Caco-2 (cell line): ENCODE results near the gene STRA8. TPM values are rescaled to one million over a fixed set of nuclear protein-coding genes. Genes with fewer than 3 reads are reported as not detected.

Source experiments
- BruUV-seq: library from RNA; stranded (reverse); fragments of 400-500 nt; replicated peaks from 2 replicates; lab custom pipeline; 2021; lab: Mats Ljungman, UMichigan
- CTCF ChIA-PET: fragments of 300-600 bp; sonication (Branson Sonifier 250); formaldehyde crosslinking; loops from one replicate; lab custom pipeline; 2022; ENCODE audit warnings: antibody characterized with exemption; lab: Charles Lee
- POLR2A ChIA-PET: fragments of 300-600 bp; sonication (Branson Sonifier 250); formaldehyde crosslinking; loops from one replicate; lab custom pipeline; 2022; ENCODE audit warnings: antibody characterized with exemption; lab: Charles Lee
- DNase-seq, 2 experiments: peaks; one replicate each; pipeline versions ENCODE4 v3.0.0 to v3.0.0-alpha.2; 2020 to 2022
- H3K27me3 ChIP-seq: replicated peaks from 2 replicates; pipeline ENCODE4 v1.6.0; 2011; ENCODE audit warnings: low read length; ENCODE audit not compliant: control insufficient read depth, insufficient read depth
- H3K36me3 ChIP-seq: 2 replicates; pipeline ENCODE4 v1.5.1; 2011; ENCODE audit warnings: low read length; ENCODE audit not compliant: control insufficient read depth, insufficient read depth
- H3K4me1 ChIP-seq: fragments of 250-450 bp; sonication (Bioruptor Pico); 2 replicates; pipeline ENCODE4 v1.5.1; 2020; ENCODE audit warnings: mild to moderate bottlenecking
- H3K4me3 ChIP-seq: 2 replicates; pipeline ENCODE4 v1.5.1; 2011; ENCODE audit warnings: low read depth, mild to moderate bottlenecking, control low read depth, low read length
- H3K9me3 ChIP-seq: fragments of 250-450 bp; sonication (Bioruptor Pico); 2 replicates; pipeline ENCODE4 v1.5.1; 2020; ENCODE audit warnings: mild to moderate bottlenecking, moderate library complexity
- H3K27ac Mint-ChIP-seq: one replicate; pipeline ENCODE4 v1.8.0; 2022; ENCODE audit warnings: mixed read lengths; ENCODE audit not compliant: unreplicated experiment
- H3K27me3 Mint-ChIP-seq: one replicate; pipeline ENCODE4 v1.8.0; 2022; ENCODE audit warnings: mixed read lengths; ENCODE audit not compliant: insufficient read depth, unreplicated experiment
- H3K36me3 Mint-ChIP-seq: one replicate; pipeline ENCODE4 v1.8.0; 2022; ENCODE audit warnings: mild to moderate bottlenecking, mixed read lengths; ENCODE audit not compliant: insufficient read depth, unreplicated experiment
- H3K4me1 Mint-ChIP-seq: one replicate; pipeline ENCODE4 v1.8.0; 2022; ENCODE audit warnings: low read depth, mixed read lengths; ENCODE audit not compliant: unreplicated experiment
- H3K4me3 Mint-ChIP-seq: one replicate; pipeline ENCODE4 v1.8.0; 2022; ENCODE audit warnings: mild to moderate bottlenecking, moderate library complexity, mixed read lengths; ENCODE audit not compliant: unreplicated experiment
- H3K9me3 Mint-ChIP-seq: one replicate; pipeline ENCODE4 v1.8.0; 2022; ENCODE audit warnings: mixed read lengths; ENCODE audit not compliant: unreplicated experiment
- intact Hi-C: fragments of 100-400 bp; cut with micrococcal nuclease; formaldehyde crosslinking; loops from one replicate; pipeline ENCODE4 v1.10.0; 2022; ENCODE audit not compliant: unreplicated experiment
- microRNA-seq: library from miRNA; unstranded; fragments of <30 nt; microRNA quantifications from one replicate; pipeline ENCODE4 v1.2.0, GENCODE V29; 2022
- total RNA-seq: library from RNA; stranded (reverse); gene quantifications from 2 replicates; pipeline ENCODE4 v1.2.3, GENCODE V29; 2022
- TF ChIP-seq, protein P1 (sequence below), 2 experiments: fragments of 200-600 bp in 1 of 2; IDR thresholded peaks; 1 replicate in 1 of 2; 2 replicates in 1 of 2; pipeline versions ENCODE4 v1.5.1 to v1.8.0; 2011 to 2022; ENCODE audit warnings: antibody characterized with exemption in 1 of 2, control low read depth in 1 of 2, inconsistent platforms in 1 of 2, low read depth in 1 of 2, low read length in 1 of 2, mild to moderate bottlenecking in 1 of 2, moderate library complexity in 1 of 2; ENCODE audit not compliant: insufficient read depth in 1 of 2, severe bottlenecking in 1 of 2, unreplicated experiment in 1 of 2

The STRA8 gene
- total RNA-seq, 1 experiment from 2014 or later, result not detected

DNA sequence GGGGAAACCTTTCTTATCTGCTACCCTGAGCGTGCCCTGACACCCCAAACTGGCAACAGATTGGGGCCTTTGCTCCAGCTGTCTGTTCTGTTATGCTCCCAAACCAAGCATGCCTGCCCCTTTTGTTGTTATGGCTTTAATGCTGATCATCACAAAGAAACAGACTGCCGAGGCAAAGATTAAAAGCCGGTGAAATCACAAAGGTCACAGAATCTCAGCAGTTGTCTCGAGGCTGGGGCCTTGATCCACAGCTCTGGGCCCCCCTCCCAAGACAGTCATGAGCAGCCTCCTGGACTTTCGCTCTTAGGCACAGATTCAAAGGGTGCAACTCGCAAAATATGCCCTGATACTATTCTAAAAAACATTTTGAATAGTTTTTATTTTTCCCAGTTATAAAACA, 65.6 kb downstream of the STRA8 start:
- no TSS peak for BruUV-seq
- Mint-ChIP-seq H3K36me3 (no peaks in the 10 kb centered on the region), H3K27ac (no peak overlapping the region), H3K4me3 (no peak overlapping the region), H3K27me3 (peaks cover 13% of the 10 kb centered on the region), H3K9me3 (peaks cover 20% of the 10 kb centered on the region), H3K4me1 (no peaks in the 10 kb centered on the region)
- no peak for DNase-seq
- Histone ChIP-seq H3K4me1 (no peaks in the 10 kb centered on the region), H3K9me3 (no peaks in the 10 kb centered on the region), H3K36me3 (no peaks in the 10 kb centered on the region), H3K27me3 (no peaks in the 10 kb centered on the region), H3K4me3 (no peak overlapping the region)
- TF ChIP-seq, protein P1, sequence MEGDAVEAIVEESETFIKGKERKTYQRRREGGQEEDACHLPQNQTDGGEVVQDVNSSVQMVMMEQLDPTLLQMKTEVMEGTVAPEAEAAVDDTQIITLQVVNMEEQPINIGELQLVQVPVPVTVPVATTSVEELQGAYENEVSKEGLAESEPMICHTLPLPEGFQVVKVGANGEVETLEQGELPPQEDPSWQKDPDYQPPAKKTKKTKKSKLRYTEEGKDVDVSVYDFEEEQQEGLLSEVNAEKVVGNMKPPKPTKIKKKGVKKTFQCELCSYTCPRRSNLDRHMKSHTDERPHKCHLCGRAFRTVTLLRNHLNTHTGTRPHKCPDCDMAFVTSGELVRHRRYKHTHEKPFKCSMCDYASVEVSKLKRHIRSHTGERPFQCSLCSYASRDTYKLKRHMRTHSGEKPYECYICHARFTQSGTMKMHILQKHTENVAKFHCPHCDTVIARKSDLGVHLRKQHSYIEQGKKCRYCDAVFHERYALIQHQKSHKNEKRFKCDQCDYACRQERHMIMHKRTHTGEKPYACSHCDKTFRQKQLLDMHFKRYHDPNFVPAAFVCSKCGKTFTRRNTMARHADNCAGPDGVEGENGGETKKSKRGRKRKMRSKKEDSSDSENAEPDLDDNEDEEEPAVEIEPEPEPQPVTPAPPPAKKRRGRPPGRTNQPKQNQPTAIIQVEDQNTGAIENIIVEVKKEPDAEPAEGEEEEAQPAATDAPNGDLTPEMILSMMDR (IDR thresholded peaks at IDR 0.05; ENCODE audit: insufficient read depth in 1 of 2, low read depth in 1 of 2, low read length in 1 of 2, severe bottlenecking in 1 of 2, unreplicated experiment in 1 of 2), result no peak
- intact Hi-C loops, result no loop called here
- ChIA-PET CTCF (no interaction called here), POLR2A (no interaction called here)

DNA sequence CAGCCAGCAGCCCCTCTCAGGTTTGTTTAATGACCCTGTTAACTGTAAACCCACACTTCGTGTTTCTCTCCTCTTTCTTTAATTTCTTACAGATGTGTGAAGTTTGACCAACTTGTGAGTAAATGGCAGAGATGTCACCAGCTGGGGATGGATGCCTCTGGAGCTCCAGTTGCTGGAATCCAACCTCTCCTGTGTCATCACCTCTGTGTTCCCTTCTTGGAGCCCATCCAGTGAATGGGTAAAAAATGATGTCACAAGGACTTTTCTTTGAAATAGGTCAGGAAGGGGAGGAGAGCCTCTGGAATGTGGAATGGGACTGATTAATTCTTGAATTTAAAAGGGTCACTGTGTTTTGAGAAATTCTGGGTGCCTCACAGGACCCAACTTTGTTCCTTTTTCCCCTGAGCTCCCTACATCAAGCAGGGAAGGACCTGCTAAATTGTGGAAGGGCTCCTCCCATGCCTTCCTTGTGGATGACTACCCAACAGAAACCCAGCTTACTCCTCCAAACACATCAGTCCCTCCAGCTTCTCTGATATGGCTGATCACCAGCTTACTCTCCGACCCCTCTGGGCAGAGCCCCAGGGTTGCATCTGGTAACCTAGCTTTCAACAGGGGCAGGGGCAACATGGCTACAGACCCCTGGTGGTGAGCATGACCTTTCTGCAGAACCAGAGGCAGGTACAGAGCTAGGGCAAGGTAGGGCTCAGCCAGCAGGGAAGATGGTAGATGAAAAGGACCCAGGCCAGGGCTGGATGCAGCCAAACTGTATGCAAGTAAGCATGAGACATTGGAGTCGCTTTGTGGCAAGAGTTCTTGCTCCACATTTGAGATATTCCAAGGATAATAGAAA, 67.5 kb downstream of the STRA8 start:
- no peak for DNase-seq
- TF ChIP-seq, protein P1 (IDR thresholded peaks at IDR 0.05; ENCODE audit: insufficient read depth in 1 of 2, low read depth in 1 of 2, low read length in 1 of 2, severe bottlenecking in 1 of 2, unreplicated experiment in 1 of 2), result no peak
- POLR2A ChIA-PET, result no interaction called here
- H3K36me3 Mint-ChIP-seq, result no peaks in the 10 kb centered on the region
- peaks cover 20% of the 10 kb centered on the region for H3K9me3 Mint-ChIP-seq
- no TSS peak for BruUV-seq
- Histone ChIP-seq H3K9me3 (no peaks in the 10 kb centered on the region), H3K27me3 (no peaks in the 10 kb centered on the region), H3K36me3 (no peaks in the 10 kb centered on the region), H3K4me3 (no peak overlapping the region), H3K4me1 (no peaks in the 10 kb centered on the region)
- peaks cover 13% of the 10 kb centered on the region for H3K27me3 Mint-ChIP-seq
- CTCF ChIA-PET, result interaction anchor here (1.2 to 1.8 kb wide), 2 partner anchors 18 to 27 kb away, joined by 4 to 12 read pairs; no protein-coding TSS in a partner anchor
- no peak overlapping the region for H3K27ac Mint-ChIP-seq
- intact Hi-C loops, result no loop called here
- no peaks in the 10 kb centered on the region for H3K4me1 Mint-ChIP-seq
- no peak overlapping the region for H3K4me3 Mint-ChIP-seq

Small RNA genes within 50 kb of the gene (microRNA-seq; reads per million reads assigned to microRNA genes)
- gene MIR6509, result 1.1 reads per million

Other genes starting within 250 kb of the STRA8 start
- 5.3 and 6.1 TPM in 2 replicates for gene AGBL3, start 247.3 kb upstream of the STRA8 start, total RNA-seq
- gene TMEM140, start 85.8 kb upstream of the STRA8 start, total RNA-seq, result 3.8 and 6.1 TPM in 2 replicates
- gene CYREN, start 63.1 kb upstream of the STRA8 start, total RNA-seq, result 60.9 and 62.6 TPM in 2 replicates
- 11.5 and 12.6 TPM in 2 replicates for gene WDR91, start 22.3 kb upstream of the STRA8 start, total RNA-seq